Muscle of leg (tissue), 11 donors: ENCODE results near the gene BCL2L15. TPM values are rescaled to one million over a fixed set of nuclear protein-coding genes. Genes with fewer than 3 reads are reported as not detected.

Experiments
- DNase-seq: peaks from one replicate; pipeline ENCODE4 v3.0.0; 2013
- H3K27ac ChIP-seq: one replicate; pipeline ENCODE4 v1.5.1; 2013; ENCODE audit warnings: mild to moderate bottlenecking, low read length, control low read depth
- H3K27me3 ChIP-seq: one replicate; pipeline ENCODE4 v1.6.1; 2013; ENCODE audit warnings: low read length; ENCODE audit not compliant: control insufficient read depth, insufficient read depth
- H3K36me3 ChIP-seq: one replicate; pipeline ENCODE4 v1.6.1; 2013; ENCODE audit warnings: low read length; ENCODE audit not compliant: control insufficient read depth, insufficient read depth
- H3K4me1 ChIP-seq: one replicate; pipeline ENCODE4 v1.6.1; 2013; ENCODE audit warnings: low read length; ENCODE audit not compliant: control insufficient read depth, insufficient read depth
- H3K4me3 ChIP-seq: one replicate; pipeline ENCODE4 v1.5.1; 2013; ENCODE audit warnings: low read length, control low read depth
- H3K9me3 ChIP-seq: replicated peaks from 2 replicates; pipeline ENCODE4 v1.6.1; 2013; ENCODE audit warnings: low read depth, low read length; ENCODE audit not compliant: control insufficient read depth
- WGBS: methylation state at CpG from one replicate; pipeline ENCODE4 v1.1.5; 2013; ENCODE audit warnings: missing lambda C conversion rate; ENCODE audit not compliant: insufficient coverage; 5-methylcytosine and 5-hydroxymethylcytosine counted together
- polyA plus RNA-seq, 8 donors: library from polyadenylated mRNA; unstranded; fragments of 120-200 nt; gene quantifications; one replicate each; pipeline versions ENCODE4 v1.2.1 to v1.2.3, GENCODE V29; 2013; ENCODE audit warnings: inconsistent platforms in 1 of 8, low replicate concordance in 1 of 8; ENCODE audit not compliant: insufficient read length in 8 of 8, insufficient read depth in 1 of 8
- total RNA-seq: library from RNA; stranded (reverse); fragments of 120-200 nt; gene quantifications from one replicate; pipeline ENCODE4 v1.2.4, GENCODE V29; 2013

The BCL2L15 gene
- total and polyA plus RNA-seq, 9 donors = 0.16 to 1.6 (median 0.57) TPM

DNA sequence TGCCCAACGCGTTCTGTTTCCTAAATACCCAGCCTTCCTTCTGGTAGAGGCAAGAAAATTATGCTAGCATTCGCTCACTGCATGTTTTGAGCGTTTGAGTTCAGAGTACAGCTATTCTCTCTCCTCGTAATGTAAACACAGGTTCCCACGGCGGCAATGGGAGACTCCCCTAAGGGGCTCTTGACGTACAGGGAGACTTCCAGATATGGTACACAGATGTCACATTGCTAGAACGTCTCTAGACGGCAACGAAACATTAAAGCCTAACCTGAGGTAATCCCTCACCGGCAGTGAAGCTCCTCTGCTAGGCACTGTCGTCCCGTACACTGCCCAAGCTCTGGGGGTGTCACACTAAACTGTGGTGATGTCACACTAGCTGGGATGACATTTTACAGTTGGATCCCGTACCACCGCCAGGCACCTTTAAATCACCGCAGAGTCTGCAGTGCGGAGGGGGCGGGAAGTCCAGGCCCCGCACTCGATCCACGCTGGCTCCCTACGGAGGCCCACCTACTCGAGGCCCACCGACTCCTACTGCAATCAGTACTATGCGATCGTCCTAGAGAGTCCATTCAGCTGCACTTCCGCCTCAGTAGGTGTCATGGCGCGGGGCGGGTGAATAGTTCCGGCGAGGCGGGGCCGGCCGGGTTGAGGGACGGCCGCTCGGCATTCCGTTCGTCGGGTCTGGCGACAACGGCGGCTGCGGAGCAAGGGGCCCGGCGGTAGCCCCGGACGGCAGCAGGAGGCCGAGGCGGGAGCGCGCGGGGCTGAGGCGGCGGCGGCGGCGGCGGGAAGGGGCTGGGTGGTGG lies 41.8 kb upstream of the BCL2L15 start, which contains the start of gene HIPK1:
TSS of gene HIPK1 (plus strand) at position 384 of the 809 bp plus-strand sequence.
- Histone ChIP-seq H3K27me3 (no peaks in the 10 kb centered on the region), H3K36me3 (no peaks in the 10 kb centered on the region), H3K4me1 (peaks cover 10% of the 10 kb centered on the region), H3K4me3 (peak within 1 kb of the TSS; percentile 93), H3K9me3 (no peaks in the 10 kb centered on the region), H3K27ac (peak within 1 kb of the TSS; percentile 99)
- peak; percentile 98 for DNase-seq
- under 1% methylated on average over 47 of the region's 61 CpGs for WGBS

GRCh38 chr1:113928187-113928930 lies 41.0 kb upstream of the BCL2L15 start:
- H3K4me1 ChIP-seq = peaks cover 10% of the 10 kb centered on the region
- peak; percentile 45 for DNase-seq
- WGBS = 0% methylated on average over 1 of the region's 6 CpGs

DNA sequence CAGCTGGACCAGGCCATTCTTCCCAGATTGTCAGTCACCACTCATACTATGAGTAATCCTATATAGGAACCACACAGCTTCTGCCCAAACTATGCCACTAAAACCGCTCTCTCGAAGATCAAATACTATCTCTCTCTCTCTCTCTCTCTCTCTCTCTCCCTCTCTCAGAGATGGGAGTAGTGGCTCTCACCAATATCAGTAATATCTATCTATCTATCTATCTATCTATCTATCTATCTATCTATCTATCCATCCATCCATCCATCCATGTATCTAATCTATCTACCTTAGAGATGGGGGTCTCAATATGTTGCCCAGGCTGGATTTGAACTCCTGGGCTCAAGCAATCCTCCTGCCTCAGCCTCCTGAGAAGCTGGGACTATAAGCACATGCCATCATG lies 37.1 kb upstream of the BCL2L15 start:
- no peak for DNase-seq
- Histone ChIP-seq H3K4me3 (no peak overlapping the region), H3K9me3 (no peaks in the 10 kb centered on the region), H3K36me3 (no peaks in the 10 kb centered on the region), H3K27me3 (no peaks in the 10 kb centered on the region), H3K4me1 (no peaks in the 10 kb centered on the region), H3K27ac (no peak overlapping the region)
- 80% methylated on average over 1 of the region's 2 CpGs for WGBS

More at GRCh38 chr1:113928187-113928930, 41.0 kb upstream of the BCL2L15 start:
- Histone ChIP-seq H3K9me3 (no peaks in the 10 kb centered on the region), H3K27ac (peak overlapping the region; percentile 99), H3K4me3 (peak overlapping the region; percentile 93), H3K27me3 (no peaks in the 10 kb centered on the region), H3K36me3 (no peaks in the 10 kb centered on the region)

DNA sequence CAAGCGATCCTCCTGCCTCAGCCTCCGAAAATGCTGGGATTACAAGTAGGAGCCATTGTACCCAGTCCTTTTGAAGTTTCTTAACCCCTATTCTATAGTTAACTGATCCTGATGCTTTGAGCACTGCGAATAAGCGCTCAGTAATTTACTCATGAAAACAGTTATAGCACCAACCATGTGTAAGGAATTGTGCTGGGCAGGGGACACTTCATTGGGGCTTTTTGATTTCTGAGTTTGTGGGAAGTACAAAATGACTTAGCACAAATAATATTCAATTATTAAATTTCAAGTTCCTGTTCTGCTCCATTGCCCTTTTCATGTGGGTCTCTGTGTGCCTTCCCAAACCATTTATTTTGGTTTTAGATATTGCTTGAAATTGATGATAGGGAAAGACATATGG lies 35.6 kb upstream of the BCL2L15 start:
- Histone ChIP-seq H3K36me3 (no peaks in the 10 kb centered on the region), H3K27ac (no peak overlapping the region), H3K4me1 (no peaks in the 10 kb centered on the region), H3K27me3 (no peaks in the 10 kb centered on the region), H3K9me3 (no peaks in the 10 kb centered on the region), H3K4me3 (no peak overlapping the region)
- 100% methylated on average over 1 of the region's 4 CpGs for WGBS
- no peak for DNase-seq

DNA sequence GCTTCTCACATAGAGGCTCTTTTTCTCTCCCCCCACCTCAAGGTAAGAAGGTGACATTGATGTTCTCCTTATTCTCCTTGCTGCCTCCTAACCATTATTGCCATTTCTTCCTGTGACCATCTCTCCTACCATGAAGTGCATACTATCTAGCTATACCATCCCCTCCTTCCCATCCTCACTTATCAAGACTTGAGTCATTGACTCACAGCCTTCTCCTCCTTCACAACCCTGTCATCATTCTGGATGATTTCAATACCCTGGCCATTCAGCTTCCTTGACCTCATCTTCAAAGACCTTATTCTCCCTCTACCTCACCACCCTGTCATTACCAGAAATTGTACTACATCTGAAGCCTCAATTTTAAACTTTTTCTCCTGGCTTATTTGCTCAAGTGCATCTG lies 30.9 kb upstream of the BCL2L15 start:
- no peaks in the 10 kb centered on the region for H3K27me3 ChIP-seq
- H3K36me3 ChIP-seq = no peaks in the 10 kb centered on the region
- H3K4me3 ChIP-seq = no peak overlapping the region
- peaks cover 7% of the 10 kb centered on the region for H3K4me1 ChIP-seq
- H3K9me3 ChIP-seq = no peaks in the 10 kb centered on the region
- no peak for DNase-seq
- H3K27ac ChIP-seq = no peak overlapping the region

GRCh38 chr1:113917400-113918082 lies 30.2 kb upstream of the BCL2L15 start:
- Histone ChIP-seq H3K4me3 (no peak overlapping the region), H3K27me3 (no peaks in the 10 kb centered on the region), H3K27ac (no peak overlapping the region), H3K9me3 (no peaks in the 10 kb centered on the region), H3K36me3 (peaks cover 2% of the 10 kb centered on the region), H3K4me1 (peaks cover 14% of the 10 kb centered on the region)
- DNase-seq = no peak
- WGBS = 70% methylated on average over 2 of the region's 2 CpGs

DNA sequence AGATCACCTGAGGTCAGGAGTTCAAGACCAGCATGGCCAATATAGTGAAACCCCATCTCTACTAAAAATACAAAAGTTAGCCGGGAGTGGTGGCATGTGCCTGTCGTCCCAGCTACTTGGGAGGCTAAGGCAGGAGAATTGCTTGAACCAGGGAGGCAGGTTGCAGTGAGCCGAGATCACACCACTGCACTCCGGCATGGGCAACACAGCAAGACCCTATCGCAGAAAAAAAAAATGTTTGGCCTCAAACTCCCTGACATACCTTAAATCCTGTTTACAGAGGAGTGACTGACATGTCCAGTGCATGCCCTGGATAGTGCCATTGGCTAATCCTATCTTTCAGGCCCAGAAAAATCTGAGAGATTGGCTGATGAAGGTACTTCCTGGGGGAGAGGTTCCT lies 29.6 kb upstream of the BCL2L15 start:
- H3K36me3 ChIP-seq = peaks cover 4% of the 10 kb centered on the region
- no peaks in the 10 kb centered on the region for H3K9me3 ChIP-seq
- no peak overlapping the region for H3K27ac ChIP-seq
- WGBS = 94% methylated on average over 2 of the region's 5 CpGs
- no peak overlapping the region for H3K4me3 ChIP-seq
- no peaks in the 10 kb centered on the region for H3K27me3 ChIP-seq
- peaks cover 18% of the 10 kb centered on the region for H3K4me1 ChIP-seq
- DNase-seq = no peak

DNA sequence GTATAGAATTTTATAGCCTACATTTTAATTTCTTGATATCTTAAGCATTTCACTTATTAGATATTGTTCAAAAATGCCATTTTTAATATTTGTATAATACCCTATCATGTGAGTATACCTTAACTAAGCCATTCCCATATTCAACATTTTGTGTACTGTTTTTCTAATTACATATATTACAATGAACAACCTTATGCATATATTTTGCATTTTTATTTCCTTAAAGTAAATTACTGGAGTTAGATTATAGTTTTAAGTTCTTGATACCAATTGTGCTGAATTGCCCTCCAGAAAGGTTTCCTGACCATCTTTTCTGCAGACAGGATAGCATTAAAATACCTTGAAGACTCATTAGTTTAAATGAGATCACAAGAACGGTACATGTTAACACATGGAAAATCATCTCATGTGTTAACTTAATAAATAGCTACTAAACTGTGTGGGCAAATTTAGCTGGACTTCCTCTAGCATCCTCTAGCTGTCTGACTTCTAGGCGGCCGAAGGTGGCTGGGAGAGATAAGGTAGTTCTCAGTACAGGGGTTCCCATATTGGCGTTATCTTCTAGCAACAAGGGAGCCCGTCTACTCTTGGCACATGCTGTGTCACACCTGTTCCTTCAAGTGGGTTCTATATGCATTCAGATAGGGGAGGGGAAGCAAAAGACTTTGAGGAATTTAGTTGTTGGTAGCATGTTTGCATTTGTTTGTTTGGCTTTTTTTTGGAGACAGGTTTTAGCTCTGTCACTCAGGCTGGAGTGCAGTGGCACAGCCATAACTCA lies 26.7 kb upstream of the BCL2L15 start:
- peak; percentile 13 for DNase-seq
- H3K4me3 ChIP-seq = no peak overlapping the region
- peaks cover 23% of the 10 kb centered on the region for H3K4me1 ChIP-seq
- H3K27me3 ChIP-seq = no peaks in the 10 kb centered on the region
- peaks cover 24% of the 10 kb centered on the region for H3K36me3 ChIP-seq
- 96% methylated on average over 4 of the region's 5 CpGs for WGBS
- H3K27ac ChIP-seq = no peak overlapping the region
- no peaks in the 10 kb centered on the region for H3K9me3 ChIP-seq

DNA sequence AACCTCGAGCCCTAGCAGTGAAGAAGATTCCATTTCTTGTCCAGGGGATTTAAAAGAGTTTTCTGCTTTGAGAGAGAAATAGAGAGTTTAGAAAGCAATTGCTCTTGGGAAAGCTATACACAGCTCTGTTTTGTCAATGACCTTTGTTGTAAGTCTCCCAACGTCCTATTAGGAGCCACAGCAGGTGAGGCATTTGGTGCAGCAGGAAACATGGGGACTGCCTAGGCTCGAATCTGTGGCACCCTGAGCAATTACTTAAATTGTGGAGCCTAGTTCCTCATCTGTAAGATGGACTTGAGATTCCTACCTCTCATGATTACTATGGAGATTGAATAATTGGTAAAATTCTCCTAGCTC lies 25.9 kb upstream of the BCL2L15 start:
- Histone ChIP-seq H3K9me3 (no peaks in the 10 kb centered on the region), H3K27me3 (no peaks in the 10 kb centered on the region), H3K4me3 (no peak overlapping the region), H3K27ac (peak overlapping the region; percentile 90), H3K4me1 (peaks cover 23% of the 10 kb centered on the region), H3K36me3 (peaks cover 29% of the 10 kb centered on the region)
- DNase-seq = no peak
- WGBS = 44% methylated on average over 2 of the region's 3 CpGs
